GM19328 (cell line): ENCODE measurements around the gene RFESD.
A peak's percentile ranks its signal among the peaks of the same experiment; 100 is the strongest.

Source experiments
- ATAC-seq: cut with Tn5 transposase; IDR thresholded peaks from one replicate; pipeline ENCODE4 v1.9.1; 2021; ENCODE audit warnings: mild to moderate bottlenecking, moderate library complexity; ENCODE audit not compliant: unreplicated experiment

The RFESD gene

DNA sequence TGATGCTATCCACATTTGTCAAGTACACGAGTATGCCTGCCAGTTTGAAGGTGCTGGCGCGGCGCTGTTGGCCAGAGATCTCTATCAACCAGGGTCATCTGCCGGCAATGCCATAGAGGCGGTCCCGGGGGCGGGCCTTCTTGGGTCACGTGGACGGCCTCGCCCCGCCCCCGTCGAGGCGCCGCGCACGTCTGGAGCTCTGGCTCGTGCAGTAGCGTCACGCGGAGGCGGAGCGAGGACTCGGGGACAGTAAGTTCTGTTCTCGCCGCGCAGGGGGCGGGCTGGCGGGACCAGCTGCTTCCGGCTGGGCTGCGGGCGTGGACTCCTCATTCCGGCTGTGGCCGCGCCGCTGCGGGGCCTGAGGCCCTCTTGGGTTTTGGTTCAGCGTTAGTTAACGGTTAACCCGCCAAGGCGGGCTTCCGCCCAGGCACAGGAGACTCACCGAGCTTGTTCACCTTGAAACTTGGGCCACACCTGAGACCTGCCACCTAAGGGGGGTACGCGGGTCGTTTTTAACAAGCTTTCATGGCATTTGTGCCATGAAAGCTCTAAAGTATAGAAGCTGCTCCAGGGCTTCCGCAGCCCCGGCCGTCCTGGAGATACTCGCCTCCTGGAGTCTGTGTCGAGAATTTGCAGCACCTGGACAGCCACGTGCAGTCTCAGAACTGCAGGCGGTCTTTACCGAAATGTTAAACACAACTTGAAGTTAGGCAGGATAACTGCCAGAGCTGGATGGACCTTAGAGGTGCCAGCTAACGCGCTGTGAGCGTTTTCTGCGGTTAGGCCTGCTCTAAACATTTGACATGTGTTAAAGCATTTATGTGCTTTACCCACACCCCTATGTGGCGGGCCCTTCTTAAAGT lies at the start of gene RFESD:
Gene RFESD, plus strand, starts transcription at position 209 of the 863 bp plus-strand sequence. CDS start 5,495 bp downstream, outside the sequence.
- peak; percentile 96 for ATAC-seq

DNA sequence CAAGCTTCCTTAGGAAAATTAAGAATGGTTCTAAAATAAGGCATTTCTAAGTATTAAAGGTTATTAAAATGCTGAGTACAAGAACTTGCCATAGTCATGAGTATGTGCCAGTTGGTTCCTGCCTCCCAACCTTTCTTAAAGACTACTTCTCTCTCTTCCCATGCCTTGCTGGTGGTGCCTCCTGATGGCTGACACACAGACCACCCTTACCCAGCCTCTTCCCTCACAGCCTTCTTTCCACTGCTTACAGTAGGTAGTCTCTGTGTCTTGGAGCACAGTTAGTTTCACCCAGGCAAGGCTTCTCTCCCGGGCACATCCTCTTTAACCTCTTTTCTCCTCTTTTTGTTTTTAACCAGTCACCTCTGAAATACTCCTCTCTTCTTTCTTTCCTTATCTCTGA lies 47.3 kb upstream of the RFESD start:
- ATAC-seq = no peak

DNA sequence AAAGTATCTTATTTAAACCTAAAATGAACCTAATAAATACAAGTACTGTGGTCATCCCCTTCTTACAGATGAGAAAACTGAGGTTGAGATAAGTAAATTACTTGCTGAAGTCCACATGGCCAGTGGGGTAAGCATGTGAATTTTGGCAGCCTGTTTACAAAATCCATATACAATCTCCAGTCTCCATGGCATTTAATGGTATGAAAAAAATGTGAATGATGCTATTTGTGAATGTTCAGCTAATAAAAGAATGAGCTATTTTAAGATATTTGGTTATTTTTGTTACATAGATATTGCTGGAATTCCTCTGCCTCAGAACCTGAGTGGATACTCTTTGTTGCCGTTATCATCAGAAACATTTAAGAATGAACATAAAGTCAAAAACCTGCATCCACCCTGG lies 46.0 kb upstream of the RFESD start:
- no peak for ATAC-seq

DNA sequence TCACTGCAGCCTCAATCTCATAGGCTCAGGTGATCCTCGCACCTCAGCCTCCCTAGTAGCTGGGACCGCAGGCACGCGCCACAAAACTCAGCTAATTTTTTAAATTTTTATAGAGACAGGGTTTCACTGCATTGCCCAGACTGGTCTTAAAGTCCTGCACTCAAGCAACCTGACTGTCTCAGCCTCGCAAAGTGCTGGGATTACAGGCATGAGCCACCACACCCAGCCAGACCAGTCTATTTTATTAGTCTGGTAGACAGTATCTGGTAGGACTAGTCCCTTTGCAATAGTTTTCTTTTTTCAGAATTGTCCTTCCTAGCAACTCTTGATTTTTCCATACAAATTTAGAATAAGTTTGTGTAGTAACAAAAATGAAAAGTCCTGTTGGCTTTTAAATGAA lies 40.8 kb upstream of the RFESD start:
- ATAC-seq = no peak

DNA sequence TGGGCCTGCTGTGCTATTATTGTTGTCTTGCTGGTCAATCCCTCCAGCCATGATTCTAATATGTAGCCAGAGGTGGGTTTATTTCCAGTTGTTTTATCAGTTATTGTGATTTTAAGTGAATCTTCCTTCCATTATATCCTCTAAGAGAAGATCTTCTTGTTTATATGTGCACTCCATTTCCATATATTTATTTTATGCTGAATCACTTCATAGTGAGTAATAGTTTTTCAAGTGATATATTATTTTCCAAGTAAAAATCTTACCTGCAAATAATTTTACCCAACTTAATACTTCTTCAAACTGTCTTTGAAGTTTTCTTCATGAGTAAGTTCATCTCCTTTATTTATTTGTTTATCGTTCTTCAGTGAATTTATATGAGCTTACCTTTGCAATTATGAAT lies 40.2 kb upstream of the RFESD start:
- no peak for ATAC-seq

DNA sequence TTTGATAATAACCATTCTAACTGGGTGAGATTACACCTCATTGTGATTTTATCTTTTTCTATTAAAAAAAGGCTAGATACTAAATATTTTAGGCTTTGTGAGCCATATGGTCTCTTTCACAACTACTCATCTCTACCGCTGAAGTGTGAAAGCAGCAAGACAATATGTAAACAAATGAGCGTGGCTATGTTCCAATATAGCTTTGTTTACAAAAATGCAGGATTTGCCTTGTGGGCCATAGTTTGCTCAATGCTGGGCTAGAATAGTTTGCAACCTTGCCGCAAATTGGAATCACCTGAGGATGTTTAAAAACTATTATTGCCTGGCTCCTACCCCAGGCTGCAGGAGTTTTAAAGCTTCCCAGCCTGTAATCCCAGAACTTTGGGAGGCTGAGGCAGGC lies 36.9 kb upstream of the RFESD start:
- ATAC-seq = no peak

DNA sequence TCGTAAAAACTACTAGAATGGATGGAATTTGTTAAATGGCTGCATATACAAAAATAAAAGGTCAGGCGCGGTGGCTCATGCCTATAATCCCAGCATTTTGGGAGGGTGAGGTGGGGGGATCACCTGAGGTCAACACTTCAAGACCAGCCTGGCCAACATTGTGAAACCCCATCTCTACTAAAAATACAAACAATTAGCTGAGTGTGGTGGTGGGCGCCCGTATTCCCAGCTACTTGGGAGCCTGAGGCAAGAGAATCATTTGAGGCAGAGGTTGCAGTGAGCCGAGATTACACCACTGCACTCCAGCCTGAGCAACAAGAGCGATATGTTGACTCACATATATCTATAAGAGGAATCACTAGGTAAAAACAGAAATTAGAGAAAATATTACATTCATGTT lies 36.0 kb upstream of the RFESD start:
- ATAC-seq = no peak

DNA sequence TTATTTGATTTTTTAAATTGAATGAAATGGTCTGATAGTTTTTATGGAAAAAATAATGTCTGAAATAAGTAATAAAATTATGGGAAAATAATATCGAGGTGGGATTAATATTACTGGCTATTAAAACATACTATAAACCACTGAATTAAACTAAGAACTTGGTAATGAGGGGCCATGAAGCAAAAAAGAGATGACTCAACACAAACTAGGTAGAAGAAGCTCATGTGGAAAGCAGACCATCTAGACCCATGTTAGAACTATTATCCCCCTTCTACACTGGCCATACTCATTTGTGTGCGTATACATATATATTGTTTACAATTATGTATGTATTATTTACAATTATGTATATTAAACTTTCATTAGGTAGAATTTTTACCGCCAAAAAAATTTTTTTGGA lies 35.2 kb upstream of the RFESD start:
- no peak for ATAC-seq

DNA sequence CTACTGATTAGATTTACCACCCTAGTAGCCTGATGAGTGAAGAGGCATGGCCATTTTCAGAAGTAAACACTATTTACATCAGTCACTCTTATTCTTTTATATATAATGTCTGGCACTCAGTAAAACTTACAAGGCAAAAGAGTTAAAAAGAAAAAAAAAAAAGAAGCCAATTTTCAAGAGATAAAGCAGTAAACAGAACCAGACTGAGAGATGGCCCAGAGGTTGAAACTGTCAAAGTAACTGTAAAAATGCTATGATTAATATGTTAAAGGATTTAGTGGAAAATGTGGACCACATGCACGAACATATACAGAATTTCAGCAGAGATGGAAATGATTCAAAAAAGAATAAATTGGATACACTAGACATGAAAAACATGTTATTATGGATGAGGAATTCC lies 33.1 kb upstream of the RFESD start:
- no peak for ATAC-seq

DNA sequence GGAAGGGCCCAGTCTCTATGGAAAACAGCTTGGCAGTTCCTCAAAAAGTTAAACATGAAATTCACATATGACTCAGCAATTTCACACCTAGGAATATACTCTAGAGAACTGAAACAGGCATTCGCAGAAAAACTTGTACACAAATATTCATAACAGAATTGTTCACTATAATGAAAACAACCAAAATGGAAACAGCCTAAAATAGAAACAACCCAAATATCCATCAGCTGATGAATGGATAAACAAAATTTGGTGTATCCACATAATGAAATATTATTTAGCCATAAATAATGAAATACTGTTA lies 31.5 kb upstream of the RFESD start:
- ATAC-seq = no peak

DNA sequence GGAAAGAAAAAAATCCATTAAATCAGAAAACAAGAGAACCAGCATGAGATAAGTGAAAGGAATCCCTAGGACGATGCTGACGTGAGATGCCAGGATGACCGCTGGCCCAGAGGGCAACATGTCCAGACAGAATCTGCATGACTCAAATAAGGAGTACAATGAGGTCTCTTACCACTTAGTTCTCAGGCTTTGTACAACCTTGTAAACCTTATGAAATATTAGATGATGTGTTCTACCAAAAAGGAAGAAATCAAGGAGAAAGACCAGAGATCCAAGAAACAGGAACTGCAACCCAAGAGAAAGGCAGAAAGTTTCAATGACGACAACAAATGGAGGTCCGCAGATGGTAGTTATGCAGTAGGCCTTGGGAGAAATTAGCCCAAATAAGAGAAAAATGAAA lies 29.5 kb upstream of the RFESD start:
- no peak for ATAC-seq

DNA sequence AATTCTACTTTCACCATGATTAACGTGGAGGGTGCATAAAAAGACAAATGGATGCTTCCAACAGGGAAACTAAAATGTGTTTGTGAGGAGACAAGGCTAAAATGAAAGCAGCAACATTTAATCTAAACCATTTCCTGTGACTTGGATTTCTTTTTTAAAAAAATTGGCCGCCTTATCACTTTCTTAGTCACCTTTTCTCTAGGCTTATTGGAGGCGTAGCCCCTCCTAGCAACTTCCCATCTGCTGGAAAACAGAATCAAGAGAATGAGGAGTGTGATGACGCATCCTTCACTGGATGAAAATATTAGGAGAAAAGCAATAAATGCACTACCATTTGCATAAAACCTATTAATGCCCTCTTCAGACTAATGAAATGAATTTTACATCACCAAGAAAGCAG lies 27.5 kb upstream of the RFESD start:
- no peak for ATAC-seq

DNA sequence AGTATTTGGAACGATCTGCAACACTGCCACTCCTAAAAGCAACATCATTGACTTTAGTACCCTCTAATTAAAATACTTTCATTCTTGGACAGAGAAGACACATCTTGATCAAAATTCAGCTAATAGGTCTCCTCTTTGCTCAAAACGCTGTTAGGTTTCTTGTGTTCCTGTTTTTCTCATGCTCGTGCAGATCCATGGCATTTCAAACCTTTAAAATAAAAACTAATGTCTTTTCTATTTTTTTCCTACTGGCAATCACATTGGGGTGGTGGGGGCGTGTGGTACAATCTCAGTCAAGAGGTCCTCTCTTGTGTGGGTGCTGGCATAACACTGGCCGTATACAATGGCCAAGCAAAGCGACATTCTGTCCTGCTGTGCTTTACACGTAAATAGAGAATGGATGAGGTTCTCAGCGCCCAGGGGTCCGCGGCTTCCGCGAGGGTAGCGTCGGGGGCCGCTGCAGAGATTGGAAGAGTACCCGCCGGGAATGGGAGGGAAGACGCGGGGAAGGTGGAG lies 27.0 kb upstream of the RFESD start:
- no peak for ATAC-seq

DNA sequence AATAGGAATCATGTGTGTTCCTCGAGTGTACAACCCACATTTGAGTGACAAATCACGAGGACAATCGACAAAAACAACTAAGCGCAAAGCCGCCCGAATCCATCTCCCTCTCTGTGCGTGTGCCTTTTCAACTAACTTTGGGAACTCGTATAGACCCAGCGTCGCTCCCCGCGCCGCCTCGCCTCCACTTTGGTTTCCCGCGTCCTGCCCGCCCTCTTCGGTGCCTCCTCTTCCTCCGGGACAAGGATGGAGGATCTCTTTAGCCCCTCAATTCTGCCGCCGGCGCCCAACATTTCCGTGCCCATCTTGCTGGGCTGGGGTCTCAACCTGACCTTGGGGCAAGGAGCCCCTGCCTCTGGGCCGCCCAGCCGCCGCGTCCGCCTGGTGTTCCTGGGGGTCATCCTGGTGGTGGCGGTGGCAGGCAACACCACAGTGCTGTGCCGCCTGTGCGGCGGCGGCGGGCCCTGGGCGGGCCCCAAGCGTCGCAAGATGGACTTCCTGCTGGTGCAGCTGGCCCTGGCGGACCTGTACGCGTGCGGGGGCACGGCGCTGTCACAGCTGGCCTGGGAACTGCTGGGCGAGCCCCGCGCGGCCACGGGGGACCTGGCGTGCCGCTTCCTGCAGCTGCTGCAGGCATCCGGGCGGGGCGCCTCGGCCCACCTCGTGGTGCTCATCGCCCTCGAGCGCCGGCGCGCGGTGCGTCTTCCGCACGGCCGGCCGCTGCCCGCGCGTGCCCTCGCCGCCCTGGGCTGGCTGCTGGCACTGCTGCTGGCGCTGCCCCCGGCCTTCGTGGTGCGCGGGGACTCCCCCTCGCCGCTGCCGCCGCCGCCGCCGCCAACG lies 26.3 kb upstream of the RFESD start, which contains the start of gene GPR150:
Gene GPR150, plus strand, starts transcription at position 58 of the 840 bp plus-strand sequence. Its CDS starts 189 bp downstream, at position 247.
- peak; percentile 56 for ATAC-seq

DNA sequence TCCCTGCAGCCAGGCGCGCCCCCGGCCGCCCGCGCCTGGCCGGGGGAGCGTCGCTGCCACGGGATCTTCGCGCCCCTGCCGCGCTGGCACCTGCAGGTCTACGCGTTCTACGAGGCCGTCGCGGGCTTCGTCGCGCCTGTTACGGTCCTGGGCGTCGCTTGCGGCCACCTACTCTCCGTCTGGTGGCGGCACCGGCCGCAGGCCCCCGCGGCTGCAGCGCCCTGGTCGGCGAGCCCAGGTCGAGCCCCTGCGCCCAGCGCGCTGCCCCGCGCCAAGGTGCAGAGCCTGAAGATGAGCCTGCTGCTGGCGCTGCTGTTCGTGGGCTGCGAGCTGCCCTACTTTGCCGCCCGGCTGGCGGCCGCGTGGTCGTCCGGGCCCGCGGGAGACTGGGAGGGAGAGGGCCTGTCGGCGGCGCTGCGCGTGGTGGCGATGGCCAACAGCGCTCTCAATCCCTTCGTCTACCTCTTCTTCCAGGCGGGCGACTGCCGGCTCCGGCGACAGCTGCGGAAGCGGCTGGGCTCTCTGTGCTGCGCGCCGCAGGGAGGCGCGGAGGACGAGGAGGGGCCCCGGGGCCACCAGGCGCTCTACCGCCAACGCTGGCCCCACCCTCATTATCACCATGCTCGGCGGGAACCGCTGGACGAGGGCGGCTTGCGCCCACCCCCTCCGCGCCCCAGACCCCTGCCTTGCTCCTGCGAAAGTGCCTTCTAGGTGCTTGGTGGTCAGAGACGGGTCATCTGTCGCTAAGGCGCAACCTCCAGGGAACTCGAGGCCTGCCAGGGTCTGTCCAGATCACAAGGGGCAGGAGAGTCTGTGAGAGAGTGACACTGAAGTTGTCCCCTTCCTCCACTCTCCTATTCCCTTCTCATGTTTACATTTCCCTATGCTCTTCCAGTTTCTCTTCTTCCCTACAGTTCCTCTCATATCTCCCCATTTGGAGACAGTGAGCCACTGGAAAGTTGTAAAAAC lies 25.4 kb upstream of the RFESD start:
- ATAC-seq = peak; percentile 41

DNA sequence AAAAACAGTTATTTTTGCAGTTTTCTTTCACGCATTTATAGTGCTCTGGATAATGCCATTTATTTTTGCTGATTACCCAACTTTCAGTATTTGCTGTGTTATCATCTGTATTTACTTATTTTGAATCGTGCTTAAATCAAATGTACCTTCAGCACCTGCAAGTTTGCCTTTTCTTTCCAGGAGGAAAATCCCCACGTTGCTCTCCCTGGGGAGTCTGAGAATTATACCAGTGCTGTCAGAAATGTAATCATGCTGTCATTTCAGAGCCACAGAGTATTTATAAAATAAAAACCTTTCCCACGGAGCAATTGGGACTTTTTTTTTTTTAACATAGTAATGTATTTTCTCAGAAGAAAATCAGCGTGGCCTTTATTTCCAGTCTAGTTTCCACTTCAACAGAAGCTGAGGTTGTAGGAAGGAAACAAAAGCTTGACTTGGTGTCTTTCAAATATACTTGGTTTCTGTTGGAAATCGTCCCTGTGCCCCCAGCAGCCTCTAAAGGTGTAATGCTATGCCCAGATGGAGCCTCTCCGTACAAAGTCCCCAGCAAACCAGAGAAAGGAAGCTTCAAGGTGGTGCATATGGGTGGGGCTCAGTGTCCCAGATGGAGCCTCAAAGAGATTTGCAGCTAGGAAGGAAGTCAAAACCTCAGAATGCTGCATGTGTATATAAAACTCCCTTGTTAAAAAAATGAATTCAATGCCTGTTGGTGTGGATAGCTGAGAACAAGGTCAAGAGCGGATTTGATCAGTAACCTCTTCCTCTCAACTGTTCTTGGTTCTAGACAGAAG lies 24.5 kb upstream of the RFESD start:
- ATAC-seq = no peak

DNA sequence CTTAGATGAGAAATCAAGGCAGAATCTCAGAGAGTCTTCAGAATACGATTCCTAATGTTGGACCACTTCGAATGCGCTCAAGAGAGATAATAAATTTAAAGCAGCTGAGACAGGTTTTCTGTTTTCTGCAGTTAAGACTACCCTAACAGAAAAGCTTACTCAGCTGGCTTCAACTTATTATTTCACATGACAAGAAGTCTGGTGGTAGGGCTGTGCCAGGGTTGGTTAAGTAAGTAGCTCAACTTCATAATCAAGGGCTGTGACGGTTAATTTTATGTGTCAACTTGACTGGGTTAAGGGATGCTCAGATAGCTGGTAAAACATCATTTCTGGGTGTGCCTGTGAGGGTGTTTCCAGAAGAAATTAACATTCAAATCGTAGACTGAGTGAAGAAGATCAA lies 22.9 kb upstream of the RFESD start:
- ATAC-seq = no peak

DNA sequence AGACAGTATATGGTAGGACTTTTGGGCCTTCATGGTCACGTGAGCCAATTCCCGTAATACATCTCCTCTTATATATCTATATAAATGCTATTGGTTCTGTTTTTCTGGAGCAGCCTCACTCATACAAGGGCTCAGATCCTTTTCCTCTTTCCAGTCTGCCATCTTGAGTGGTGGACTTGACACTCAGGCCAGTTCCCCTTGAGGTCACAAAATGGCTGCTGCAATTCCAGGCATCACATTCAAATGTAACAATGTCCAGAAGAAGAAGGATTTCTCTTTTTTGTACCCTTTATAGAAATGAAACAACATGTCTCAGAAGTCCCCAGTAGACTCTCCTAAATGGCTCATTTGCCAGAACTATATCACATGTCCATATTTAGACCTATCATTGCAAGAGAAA lies 22.2 kb upstream of the RFESD start:
- ATAC-seq = no peak

DNA sequence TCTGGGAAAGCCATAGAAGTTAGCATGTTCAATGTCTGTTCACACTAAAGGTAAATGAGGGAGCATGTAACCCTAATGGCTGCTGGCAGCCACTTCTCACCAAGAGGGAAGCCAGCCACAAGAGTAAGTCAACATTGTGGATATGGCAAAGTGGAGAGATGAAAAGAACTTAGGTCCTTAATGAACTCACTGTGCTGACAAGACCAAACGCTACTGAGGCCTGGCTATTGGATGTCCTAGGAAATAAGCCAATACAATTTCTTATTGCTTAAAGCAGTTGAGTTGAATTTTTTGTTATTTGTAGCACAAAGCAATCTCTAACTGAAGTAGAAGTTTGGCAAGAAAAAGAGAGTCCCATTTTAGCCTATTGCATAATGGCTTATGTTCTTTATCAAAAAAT lies 19.9 kb upstream of the RFESD start:
- no peak for ATAC-seq
